Panc1 (cell line): ENCODE results near the gene TTC28. TPM values are rescaled to one million over a fixed set of nuclear protein-coding genes. Genes with fewer than 3 reads are reported as not detected.

Experiments
- ATAC-seq: fragments of 200-7000 bp; cut with Tn5 transposase; 2 replicates; pipeline ENCODE4 v1.9.1; 2020; ENCODE audit warnings: mild to moderate bottlenecking, moderate library complexity
- BruUV-seq: library from RNA; stranded (reverse); fragments of 400-500 nt; replicated peaks from 2 replicates; lab custom pipeline; 2021; lab: Mats Ljungman, UMichigan
- CTCF ChIA-PET: fragments of 300-600 bp; sonication (Branson Sonifier 250); formaldehyde crosslinking; loops from one replicate; lab custom pipeline; 2022; ENCODE audit warnings: antibody characterized with exemption; lab: Charles Lee
- POLR2A ChIA-PET: fragments of 300-600 bp; sonication (Branson Sonifier 250); formaldehyde crosslinking; loops from one replicate; lab custom pipeline; 2022; ENCODE audit warnings: antibody characterized with exemption; lab: Charles Lee
- DNase-seq: peaks from one replicate; pipeline ENCODE4 v3.0.0-alpha.2; 2010; ENCODE audit warnings: low read depth, low spot score
- H3K27ac ChIP-seq: 2 replicates; pipeline ENCODE4 v1.5.1; 2011; ENCODE audit warnings: mild to moderate bottlenecking, low read length, inconsistent platforms
- H3K27me3 ChIP-seq: fragments of 200-500 bp; sonication (Bioruptor generic); 2 replicates; pipeline ENCODE4 v1.6.0; 2014; ENCODE audit warnings: low read length, inconsistent platforms; ENCODE audit not compliant: control insufficient read depth, insufficient read depth
- H3K36me3 ChIP-seq: fragments of 200-500 bp; sonication (Bioruptor generic); 2 replicates; pipeline ENCODE4 v1.5.1; 2014; ENCODE audit warnings: inconsistent platforms, mild to moderate bottlenecking, low read length, moderate library complexity; ENCODE audit not compliant: control insufficient read depth, insufficient read depth
- H3K4me1 ChIP-seq: 2 replicates; pipeline ENCODE4 v1.5.1; 2011; ENCODE audit warnings: inconsistent platforms, mild to moderate bottlenecking, low read length, moderate library complexity; ENCODE audit not compliant: control insufficient read depth, insufficient read depth
- H3K4me3 ChIP-seq, 2 experiments: 2 replicates each; pipeline ENCODE4 v1.5.1; 2011 to 2012; ENCODE audit warnings: low read depth in 2 of 2, low read length in 2 of 2, mild to moderate bottlenecking in 2 of 2, inconsistent platforms in 1 of 2, moderate library complexity in 1 of 2
- H3K9me3 ChIP-seq: fragments of 200-500 bp; sonication (Bioruptor generic); 2 replicates; pipeline ENCODE4 v1.5.1; 2014; ENCODE audit warnings: low read depth, mild to moderate bottlenecking, inconsistent platforms, low read length, moderate library complexity; ENCODE audit not compliant: control insufficient read depth, insufficient read depth
- POLR2AphosphoS5 ChIP-seq: IDR thresholded peaks from 2 replicates; pipeline ENCODE4 v1.6.1; 2012; ENCODE audit warnings: mild to moderate bottlenecking, low read depth, low read length, moderate library complexity
- SIN3A ChIP-seq: IDR thresholded peaks from 2 replicates; pipeline ENCODE4 v1.6.1; 2012; ENCODE audit warnings: low read depth, mild to moderate bottlenecking, low read length, moderate library complexity, borderline replicate concordance; ENCODE audit not compliant: insufficient read depth
- TCF7L2 ChIP-seq: IDR thresholded peaks from 2 replicates; pipeline ENCODE4 v1.6.1; 2011; ENCODE audit warnings: mild to moderate bottlenecking, low read depth, low read length, inconsistent platforms
- in situ Hi-C: cut with HindIII; loops from 2 replicates; pipeline ENCODE4 v1.10.0; 2016; ENCODE audit warnings: low sequenced_read_pairs, low pct_unique_long_range_greater_than_20kb
- intact Hi-C: fragments of 100-400 bp; cut with micrococcal nuclease; formaldehyde crosslinking; loops from one replicate; pipeline ENCODE4 v1.10.0; 2022; ENCODE audit not compliant: unreplicated experiment
- total RNA-seq: library from RNA; stranded (reverse); gene quantifications from one replicate; pipeline ENCODE4 v1.2.1, GENCODE V29; 2021; ENCODE audit not compliant: unreplicated experiment
- TF ChIP-seq, protein P1 (sequence below): fragments of 450-650 bp; IDR thresholded peaks from 2 replicates; pipeline ENCODE4 v1.5.1; 2017; ENCODE audit warnings: mild to moderate bottlenecking
- TF ChIP-seq, protein P2 (sequence below), 2 experiments: IDR thresholded peaks; 2 replicates each; pipeline ENCODE4 v1.6.1; 2011 to 2012; ENCODE audit warnings: low read depth in 2 of 2, control low read depth in 1 of 2, low read length in 1 of 2, mild to moderate bottlenecking in 1 of 2, moderate library complexity in 1 of 2; ENCODE audit not compliant: insufficient read depth in 1 of 2

TTC28 gene
- total RNA-seq, 1 experiment from 2014 or later, result 24.8 TPM

GRCh38 chr22:28444659-28445058 is 235.0 kb downstream of the TTC28 start:
- Histone ChIP-seq H3K27ac (no peak overlapping the region), H3K4me1 (peaks cover 7% of the 10 kb centered on the region), H3K4me3 (no peak overlapping the region), H3K36me3 (no peaks in the 10 kb centered on the region), H3K27me3 (no peaks in the 10 kb centered on the region), H3K9me3 (no peaks in the 10 kb centered on the region)
- in situ Hi-C loops, result no loop called here
- TF ChIP-seq, protein P1, sequence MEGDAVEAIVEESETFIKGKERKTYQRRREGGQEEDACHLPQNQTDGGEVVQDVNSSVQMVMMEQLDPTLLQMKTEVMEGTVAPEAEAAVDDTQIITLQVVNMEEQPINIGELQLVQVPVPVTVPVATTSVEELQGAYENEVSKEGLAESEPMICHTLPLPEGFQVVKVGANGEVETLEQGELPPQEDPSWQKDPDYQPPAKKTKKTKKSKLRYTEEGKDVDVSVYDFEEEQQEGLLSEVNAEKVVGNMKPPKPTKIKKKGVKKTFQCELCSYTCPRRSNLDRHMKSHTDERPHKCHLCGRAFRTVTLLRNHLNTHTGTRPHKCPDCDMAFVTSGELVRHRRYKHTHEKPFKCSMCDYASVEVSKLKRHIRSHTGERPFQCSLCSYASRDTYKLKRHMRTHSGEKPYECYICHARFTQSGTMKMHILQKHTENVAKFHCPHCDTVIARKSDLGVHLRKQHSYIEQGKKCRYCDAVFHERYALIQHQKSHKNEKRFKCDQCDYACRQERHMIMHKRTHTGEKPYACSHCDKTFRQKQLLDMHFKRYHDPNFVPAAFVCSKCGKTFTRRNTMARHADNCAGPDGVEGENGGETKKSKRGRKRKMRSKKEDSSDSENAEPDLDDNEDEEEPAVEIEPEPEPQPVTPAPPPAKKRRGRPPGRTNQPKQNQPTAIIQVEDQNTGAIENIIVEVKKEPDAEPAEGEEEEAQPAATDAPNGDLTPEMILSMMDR, result no peak
- TF ChIP-seq POLR2AphosphoS5, result no peak
- TF ChIP-seq TCF7L2, result no peak
- TF ChIP-seq, protein P2, sequence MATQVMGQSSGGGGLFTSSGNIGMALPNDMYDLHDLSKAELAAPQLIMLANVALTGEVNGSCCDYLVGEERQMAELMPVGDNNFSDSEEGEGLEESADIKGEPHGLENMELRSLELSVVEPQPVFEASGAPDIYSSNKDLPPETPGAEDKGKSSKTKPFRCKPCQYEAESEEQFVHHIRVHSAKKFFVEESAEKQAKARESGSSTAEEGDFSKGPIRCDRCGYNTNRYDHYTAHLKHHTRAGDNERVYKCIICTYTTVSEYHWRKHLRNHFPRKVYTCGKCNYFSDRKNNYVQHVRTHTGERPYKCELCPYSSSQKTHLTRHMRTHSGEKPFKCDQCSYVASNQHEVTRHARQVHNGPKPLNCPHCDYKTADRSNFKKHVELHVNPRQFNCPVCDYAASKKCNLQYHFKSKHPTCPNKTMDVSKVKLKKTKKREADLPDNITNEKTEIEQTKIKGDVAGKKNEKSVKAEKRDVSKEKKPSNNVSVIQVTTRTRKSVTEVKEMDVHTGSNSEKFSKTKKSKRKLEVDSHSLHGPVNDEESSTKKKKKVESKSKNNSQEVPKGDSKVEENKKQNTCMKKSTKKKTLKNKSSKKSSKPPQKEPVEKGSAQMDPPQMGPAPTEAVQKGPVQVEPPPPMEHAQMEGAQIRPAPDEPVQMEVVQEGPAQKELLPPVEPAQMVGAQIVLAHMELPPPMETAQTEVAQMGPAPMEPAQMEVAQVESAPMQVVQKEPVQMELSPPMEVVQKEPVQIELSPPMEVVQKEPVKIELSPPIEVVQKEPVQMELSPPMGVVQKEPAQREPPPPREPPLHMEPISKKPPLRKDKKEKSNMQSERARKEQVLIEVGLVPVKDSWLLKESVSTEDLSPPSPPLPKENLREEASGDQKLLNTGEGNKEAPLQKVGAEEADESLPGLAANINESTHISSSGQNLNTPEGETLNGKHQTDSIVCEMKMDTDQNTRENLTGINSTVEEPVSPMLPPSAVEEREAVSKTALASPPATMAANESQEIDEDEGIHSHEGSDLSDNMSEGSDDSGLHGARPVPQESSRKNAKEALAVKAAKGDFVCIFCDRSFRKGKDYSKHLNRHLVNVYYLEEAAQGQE (IDR thresholded peaks at IDR 0.05; ENCODE audit: insufficient read depth in 1 of 2, low read depth in 2 of 2, low read length in 1 of 2), result no peak
- TF ChIP-seq SIN3A, result no peak
- no peak for ATAC-seq
- POLR2A ChIA-PET, result interaction anchor here (0.6 kb wide), 1 partner anchor 193 kb away, joined by 3 read pairs; no protein-coding TSS in a partner anchor
- intact Hi-C loops, result loop anchor here (10.0 kb wide), 1 partner anchor 140 kb away; no protein-coding TSS in a partner anchor
- CTCF ChIA-PET, result no interaction called here
- no peak for DNase-seq
- no TSS peak for BruUV-seq

GRCh38 chr22:28443526-28443876 is 236.1 kb downstream of the TTC28 start:
- H3K36me3 ChIP-seq, result no peaks in the 10 kb centered on the region
- H3K27me3 ChIP-seq, result no peaks in the 10 kb centered on the region
- POLR2A ChIA-PET, result interaction anchor here (0.6 kb wide), 2 partner anchors 230 to 256 kb away, joined by 3 to 6 read pairs; no protein-coding TSS in a partner anchor
- H3K4me3 ChIP-seq, result peak overlapping the region; percentile 51 to 65
- BruUV-seq, result no TSS peak
- H3K4me1 ChIP-seq, result peaks cover 7% of the 10 kb centered on the region
- DNase-seq, result no peak
- peak overlapping the region; percentile 74 for H3K27ac ChIP-seq
- TF ChIP-seq TCF7L2, result no peak
- TF ChIP-seq, protein P2 (IDR thresholded peaks at IDR 0.05; ENCODE audit: insufficient read depth in 1 of 2, low read depth in 2 of 2, low read length in 1 of 2), result no peak
- no peak for TF ChIP-seq POLR2AphosphoS5
- TF ChIP-seq, protein P1, result no peak
- no peak for TF ChIP-seq SIN3A
- no peaks in the 10 kb centered on the region for H3K9me3 ChIP-seq
- in situ Hi-C loops (no loop called here), intact Hi-C loops (loop anchor here (10.0 kb wide), 1 partner anchor 141 kb away; no protein-coding TSS in a partner anchor)
- ATAC-seq, result peak; percentile 71
- CTCF ChIA-PET, result interaction anchor here (0.5 to 0.7 kb wide), 2 partner anchors 12 to 112 kb away, joined by 3 to 10 read pairs; no protein-coding TSS in a partner anchor
